Measurements from ENCODE around the gene ASNSD1.
"Not testable (repeated sequence)": the region's sequence is repeated elsewhere in the genome, so short reads cannot be mapped to it uniquely, and the experiment has no call there.

The ASNSD1 gene

GRCh38 chr2:189641590-189641989 lies 19.7 kb upstream of the ASNSD1 start:
- FAIRE-seq (no peak), DNase-seq (ENCODE audit: insufficient read length, low spot score) (no peak)

- no peak for DNase-seq (ENCODE audit: insufficient read length, low spot score)
- no peak for FAIRE-seq
Measured at GRCh38 chr2:189646521-189646920, 14.7 kb upstream of the ASNSD1 start.

- FAIRE-seq: no peak
Measured at GRCh38 chr2:189648846-189649509, 12.3 kb upstream of the ASNSD1 start.

GRCh38 chr2:189651284-189651683 lies 10.0 kb upstream of the ASNSD1 start:
- DNase-seq (ENCODE audit: insufficient read length, low spot score): no peak
- no peak for FAIRE-seq

More at GRCh38 chr2:189648846-189649509, 12.3 kb upstream of the ASNSD1 start:
- no peak for DNase-seq (ENCODE audit: insufficient read length, low spot score)

GRCh38 chr2:189653464-189653863 lies 7.8 kb upstream of the ASNSD1 start:
- FAIRE-seq; DNase-seq (ENCODE audit: insufficient read length, low spot score): not testable (repeated sequence)

GRCh38 chr2:189654641-189655040 lies 6.6 kb upstream of the ASNSD1 start:
- DNase-seq (ENCODE audit: insufficient read length, low spot score) (no peak), FAIRE-seq (no peak)

GRCh38 chr2:189657867-189658266 lies 3.4 kb upstream of the ASNSD1 start:
- FAIRE-seq (no peak), DNase-seq (ENCODE audit: insufficient read length, low spot score) (no peak)

GRCh38 chr2:189658306-189659212 lies 2.7 kb upstream of the ASNSD1 start:
- FAIRE-seq: no peak
- no peak for DNase-seq (ENCODE audit: insufficient read length, low spot score)

- FAIRE-seq (no peak), DNase-seq (ENCODE audit: insufficient read length, low spot score) (no peak)
Measured at GRCh38 chr2:189659734-189660133, 1.5 kb upstream of the ASNSD1 start.

GRCh38 chr2:189660803-189661147 lies 484 bp upstream of the ASNSD1 start:
- no peak for FAIRE-seq

GRCh38 chr2:189661957-189662321 lies 680 bp downstream of the ASNSD1 start:
- DNase-seq (ENCODE audit: insufficient read length, low spot score) (no peak), FAIRE-seq (no peak)

More at GRCh38 chr2:189660803-189661147, 484 bp upstream of the ASNSD1 start:
- DNase-seq (ENCODE audit: insufficient read length, low spot score): no peak

GRCh38 chr2:189662669-189663226 lies 1.5 kb downstream of the ASNSD1 start:
- no peak for FAIRE-seq

GRCh38 chr2:189663319-189663718 lies 2.1 kb downstream of the ASNSD1 start:
- DNase-seq (ENCODE audit: insufficient read length, low spot score); FAIRE-seq: not testable (repeated sequence)

More at GRCh38 chr2:189662669-189663226, 1.5 kb downstream of the ASNSD1 start:
- no peak for DNase-seq (ENCODE audit: insufficient read length, low spot score)

- FAIRE-seq (no peak), DNase-seq (ENCODE audit: insufficient read length, low spot score) (no peak)
Measured at GRCh38 chr2:189669913-189670312, 8.7 kb downstream of the ASNSD1 start.

GRCh38 chr2:189673661-189674373 lies 12.6 kb downstream of the ASNSD1 start:
- DNase-seq (ENCODE audit: insufficient read length, low spot score) (no peak), FAIRE-seq (peak; percentile 42)

- FAIRE-seq: peak; percentile 87
- DNase-seq (ENCODE audit: insufficient read length, low spot score): peak; percentile 65
Measured at GRCh38 chr2:189674374-189675112, 13.3 kb downstream of the ASNSD1 start, which contains the start of gene ANKAR. ANKAR (plus strand) TSS chr2:189674670; CDS start chr2:189676491, 1,821 bp downstream.

GRCh38 chr2:189676471-189676870 lies 15.2 kb downstream of the ASNSD1 start:
- no peak for DNase-seq (ENCODE audit: insufficient read length, low spot score)

GRCh38 chr2:189679226-189679625 lies 18.0 kb downstream of the ASNSD1 start:
- DNase-seq (ENCODE audit: insufficient read length, low spot score) (no peak), FAIRE-seq (no peak)

More at GRCh38 chr2:189676471-189676870, 15.2 kb downstream of the ASNSD1 start:
- FAIRE-seq: no peak

- DNase-seq (ENCODE audit: insufficient read length, low spot score) (no peak), FAIRE-seq (no peak)
Measured at GRCh38 chr2:189681203-189681602, 19.9 kb downstream of the ASNSD1 start.

- DNase-seq (ENCODE audit: insufficient read length, low spot score) (no peak), FAIRE-seq (no peak)
Measured at GRCh38 chr2:189681903-189682302, 20.6 kb downstream of the ASNSD1 start.
